ENCODE data around the gene ANKRD12.
A peak's percentile ranks its signal among the peaks of the same experiment; 100 is the strongest.

ANKRD12 gene

DNA sequence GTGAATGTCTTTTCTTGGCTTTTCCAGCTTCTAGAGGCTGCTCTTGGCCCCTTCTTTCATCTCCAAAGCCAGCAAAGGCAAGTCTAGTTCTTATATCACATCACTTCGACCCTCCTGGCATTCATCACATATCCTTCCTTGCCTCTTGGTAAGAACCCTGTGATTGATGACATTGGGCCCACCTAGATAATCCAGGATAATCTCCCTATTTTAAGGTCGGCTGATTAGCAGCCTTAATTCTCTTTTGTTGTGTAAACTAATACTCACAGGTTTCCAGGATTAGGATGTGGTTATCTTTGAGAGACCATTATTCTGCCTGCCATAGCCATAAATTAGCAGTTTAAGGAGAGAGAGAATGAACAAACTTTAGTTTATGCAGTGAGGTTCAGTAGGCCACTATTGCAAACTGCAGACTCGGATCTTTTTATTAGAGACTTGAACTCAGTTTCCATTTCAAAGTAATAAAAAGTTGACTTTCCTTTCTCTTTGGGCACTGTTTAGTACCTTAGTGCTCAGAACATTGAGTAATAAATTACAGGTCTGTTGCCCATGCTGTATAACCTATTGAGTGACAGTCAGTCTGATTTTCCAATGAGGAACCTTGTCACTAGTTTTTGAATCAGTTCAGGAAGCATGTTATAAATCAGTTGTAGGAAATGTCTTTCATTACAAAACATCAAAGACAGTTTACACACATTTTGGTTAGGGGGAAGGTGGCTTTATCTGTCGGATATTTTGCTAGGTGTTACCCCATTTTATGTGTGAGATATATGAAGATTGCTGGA is 29.6 kb upstream of the ANKRD12 start:
- no peak for DNase-seq

DNA sequence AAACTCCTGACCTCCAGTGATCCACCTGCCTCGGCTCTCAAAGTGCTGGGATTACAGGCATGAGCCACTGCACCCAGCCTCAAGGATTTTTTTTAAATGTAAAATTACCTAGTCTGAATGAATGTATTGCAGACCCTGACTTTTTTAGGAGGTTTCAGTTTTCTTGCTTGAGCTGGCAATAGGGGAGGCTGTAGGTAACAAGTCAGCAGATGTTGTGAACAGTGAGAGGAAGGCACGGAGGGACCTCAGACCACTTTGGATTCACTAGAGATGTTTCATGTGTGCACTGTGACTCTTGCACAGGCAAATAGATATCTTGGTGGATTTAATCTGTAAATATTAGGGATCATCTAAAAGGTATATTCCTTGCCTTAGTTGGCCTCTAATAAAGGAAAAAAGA is 27.7 kb upstream of the ANKRD12 start:
- DNase-seq: no peak

DNA sequence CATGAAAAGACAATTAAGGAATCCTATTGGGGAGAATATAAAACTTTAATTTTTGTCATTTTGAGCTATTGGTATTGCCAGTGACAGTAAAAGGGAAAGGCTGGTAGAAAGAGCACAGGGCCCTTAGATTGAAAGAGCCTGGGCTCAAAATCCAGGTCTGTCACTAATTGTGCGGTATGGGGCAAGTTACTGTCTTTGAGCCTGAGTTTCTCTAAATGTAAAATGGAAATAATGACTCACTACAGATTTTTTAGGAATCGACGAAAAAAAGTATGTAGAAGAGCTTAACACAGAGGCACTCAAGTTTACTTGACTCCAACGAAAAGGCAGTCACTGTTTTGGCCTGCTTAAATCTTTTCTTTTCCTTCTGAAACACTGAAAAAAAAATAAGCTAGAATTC is 27.1 kb upstream of the ANKRD12 start:
- DNase-seq: no peak

DNA sequence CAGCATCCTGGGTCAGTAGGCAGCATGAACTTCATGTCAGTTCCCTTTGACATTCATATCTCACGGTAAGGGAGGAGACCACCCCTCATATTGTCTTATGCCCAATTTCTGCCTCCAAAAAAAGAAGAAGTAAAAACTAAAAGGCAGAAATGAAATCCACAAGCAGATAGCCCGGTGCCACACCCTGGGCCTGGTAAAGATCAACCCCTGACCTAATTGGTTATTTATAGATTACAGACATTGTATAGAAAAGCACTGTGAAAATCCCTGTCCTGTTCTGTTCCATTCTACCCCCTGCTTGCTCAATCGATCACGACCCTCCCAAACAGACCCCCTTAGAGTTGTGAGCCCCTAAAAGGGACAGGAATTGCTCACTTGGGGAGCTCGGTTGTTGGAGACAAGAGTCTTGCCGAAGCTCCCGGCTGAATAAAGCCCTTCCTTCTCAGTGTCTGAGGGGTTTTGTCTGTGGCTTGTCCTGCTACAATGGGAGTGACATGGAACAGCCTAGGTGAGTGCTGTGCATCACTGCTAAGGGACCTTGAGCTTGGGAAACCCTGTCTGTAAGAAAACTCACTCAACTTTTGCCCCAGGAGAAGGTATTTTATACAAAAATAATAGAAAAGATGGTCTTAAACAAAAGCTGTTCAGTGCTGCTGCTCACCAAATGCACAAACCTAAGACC is 23.0 kb upstream of the ANKRD12 start:
- DNase-seq: no peak

DNA sequence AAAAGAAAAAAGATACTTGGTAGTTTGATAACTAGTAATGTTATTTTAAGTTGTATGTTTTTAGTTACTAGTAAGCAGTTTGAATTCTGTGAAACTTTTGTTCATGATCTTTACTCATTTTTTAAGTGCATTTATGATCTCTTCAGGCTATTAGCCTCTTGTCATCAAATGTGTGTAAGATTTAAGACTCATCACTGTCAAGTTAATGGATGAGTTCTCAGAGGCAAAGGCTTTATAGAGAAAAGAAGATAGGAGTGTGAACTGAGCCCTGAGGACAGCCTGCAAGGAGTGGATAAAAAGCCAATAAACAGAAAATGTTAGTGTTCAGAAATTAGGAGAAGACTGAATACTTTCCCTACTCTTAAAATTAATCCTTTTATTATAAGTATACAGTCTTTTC is 20.6 kb upstream of the ANKRD12 start:
- DNase-seq: no peak

DNA sequence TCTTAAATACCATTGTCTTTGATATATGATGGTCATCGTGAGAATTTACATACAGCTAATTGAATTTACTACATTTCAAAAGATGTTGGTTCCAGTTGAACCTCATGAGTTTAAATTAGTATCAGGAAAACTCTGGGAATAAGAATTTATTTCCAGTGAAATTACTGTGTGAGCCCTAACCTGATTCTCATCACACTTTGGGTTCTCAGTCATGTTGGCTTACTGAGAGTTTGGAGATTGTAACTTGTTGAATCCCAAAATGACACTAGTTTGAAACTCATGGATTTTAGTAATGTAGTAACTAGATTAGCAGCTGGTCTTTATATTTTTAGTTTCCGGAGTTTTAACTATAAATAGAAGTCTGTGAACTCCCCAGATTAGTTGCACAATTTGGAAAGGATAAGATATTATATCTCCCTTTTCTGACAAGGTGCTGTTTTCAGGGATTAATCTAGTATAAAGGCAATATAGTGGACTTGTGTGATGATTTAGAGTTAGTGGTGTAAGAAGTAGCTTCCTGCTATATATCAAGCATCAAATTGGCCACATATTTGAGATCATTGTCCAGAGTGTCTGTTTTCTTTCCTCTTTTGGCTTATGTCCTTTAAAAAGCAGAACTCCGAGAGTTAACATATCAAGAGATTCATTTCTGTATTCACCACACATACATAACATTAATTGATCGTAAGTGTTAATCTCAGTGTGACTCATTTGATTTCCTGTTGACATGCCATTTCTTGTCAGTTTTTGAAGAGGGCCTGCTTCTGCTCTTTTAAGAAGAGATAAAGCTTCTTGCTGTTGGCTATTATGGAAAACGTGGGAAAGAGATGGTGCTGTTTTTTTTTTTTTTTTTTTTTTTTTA is 18.4 kb upstream of the ANKRD12 start:
- DNase-seq: no peak

DNA sequence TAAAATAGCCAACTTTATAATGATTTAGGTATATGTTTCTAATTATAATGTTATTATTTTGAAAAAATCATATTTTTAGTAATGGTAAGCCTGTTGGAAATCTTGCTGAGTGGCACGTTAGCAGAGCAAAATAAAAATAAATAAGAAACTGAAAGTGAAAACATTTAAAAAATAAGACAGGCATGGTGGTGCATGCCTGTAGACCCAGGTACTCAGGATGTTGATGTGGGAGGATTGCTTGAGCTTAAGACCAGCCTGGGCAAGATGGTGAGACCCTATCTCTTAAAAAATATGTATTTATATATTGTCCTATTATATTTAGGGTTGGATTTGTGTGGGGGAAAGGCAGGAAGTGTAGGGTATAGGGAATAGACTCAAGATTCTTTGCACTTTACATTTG is 15.8 kb upstream of the ANKRD12 start:
- DNase-seq: no peak

DNA sequence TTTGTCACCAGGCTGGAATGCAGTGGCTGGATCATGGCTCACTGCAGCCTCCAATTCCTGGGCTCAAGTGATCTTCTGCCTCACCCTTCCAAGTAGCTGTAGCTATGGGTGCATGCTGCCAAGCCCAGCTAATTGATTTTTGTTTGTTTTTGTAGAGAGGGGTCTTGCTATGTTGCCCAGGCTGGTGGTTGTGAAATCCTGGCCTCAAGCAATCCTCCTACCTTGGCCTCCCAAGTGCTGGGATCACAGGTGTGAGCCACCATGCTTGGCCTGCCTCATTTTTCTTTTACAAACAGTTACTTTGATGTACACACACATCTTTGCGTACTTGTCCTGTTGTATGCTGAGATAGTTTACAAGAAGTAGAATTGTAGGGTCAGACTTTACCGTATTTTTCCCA is 13.1 kb upstream of the ANKRD12 start:
- no peak for DNase-seq

DNA sequence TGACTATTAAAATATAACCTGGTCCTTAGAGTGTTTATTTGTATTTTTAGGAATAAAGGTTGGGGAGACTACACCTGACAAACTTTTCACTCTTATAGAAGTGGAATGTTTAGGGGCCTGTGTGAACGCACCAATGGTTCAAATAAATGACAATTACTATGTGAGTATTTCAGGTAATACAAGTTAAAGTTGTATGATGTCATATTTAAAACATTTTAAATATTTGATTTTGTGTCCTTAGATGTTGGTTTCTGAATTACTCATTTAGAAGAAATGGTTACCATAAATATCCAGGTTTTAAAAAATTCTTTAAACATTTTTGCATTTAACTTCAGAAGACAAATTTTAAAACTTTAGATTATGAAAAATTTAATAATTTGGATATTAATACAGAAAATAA is 11.8 kb upstream of the ANKRD12 start:
- DNase-seq: no peak

DNA sequence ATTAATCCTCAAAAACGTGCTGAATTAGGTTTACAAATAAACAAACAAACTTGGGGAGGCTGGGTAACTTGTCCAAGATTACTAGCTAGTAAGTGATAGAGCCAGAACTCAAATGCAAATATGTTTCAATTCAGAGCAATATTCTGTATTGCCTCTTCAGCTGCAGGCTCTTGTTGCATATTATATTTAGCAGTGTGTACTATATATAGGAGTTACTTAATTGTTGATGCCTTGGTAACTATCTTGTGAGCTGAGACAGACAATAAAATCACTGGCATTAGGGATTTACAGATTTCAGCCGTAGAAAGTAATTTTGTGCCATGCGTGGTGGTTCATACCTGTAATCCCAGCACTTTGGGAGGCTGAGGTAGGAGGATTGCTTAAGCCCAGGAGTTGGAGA is 10.2 kb upstream of the ANKRD12 start:
- no peak for DNase-seq

DNA sequence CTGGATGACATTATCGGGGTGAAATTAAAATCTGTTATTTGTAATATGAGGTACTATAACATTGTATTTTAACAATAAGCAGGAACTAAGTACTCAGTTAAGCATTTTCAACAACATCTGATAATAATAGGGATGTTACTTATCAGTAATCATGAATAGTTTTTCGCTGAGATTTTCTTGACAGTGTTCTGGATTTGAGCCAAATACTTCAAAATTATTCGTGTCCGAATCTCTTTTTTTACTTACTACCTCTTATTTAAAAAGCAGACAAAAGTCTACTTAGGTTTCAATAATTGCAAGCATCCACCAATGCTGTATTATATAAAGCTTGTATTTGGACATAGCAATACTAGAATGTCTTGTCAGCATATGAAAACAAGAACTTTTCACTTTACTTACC is 6.4 kb upstream of the ANKRD12 start:
- no peak for DNase-seq

DNA sequence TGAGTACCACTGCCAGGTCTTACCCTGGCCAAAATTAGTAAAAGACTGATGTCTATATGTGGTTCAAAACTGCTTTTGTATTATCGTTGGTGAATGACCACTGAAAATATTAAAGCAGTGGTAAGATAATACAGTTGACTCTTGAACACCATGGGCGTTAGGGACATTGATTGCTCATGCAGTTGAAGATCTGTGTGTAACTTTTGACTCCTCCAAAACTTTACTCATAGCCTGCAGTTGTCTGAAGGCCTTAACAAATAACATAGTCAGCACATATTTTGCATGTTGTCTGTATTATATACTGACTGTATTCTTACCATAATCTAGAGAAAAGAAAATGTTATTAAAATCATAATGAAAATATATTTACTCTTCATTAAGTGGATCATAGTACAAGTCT is 5.8 kb upstream of the ANKRD12 start:
- DNase-seq: no peak

DNA sequence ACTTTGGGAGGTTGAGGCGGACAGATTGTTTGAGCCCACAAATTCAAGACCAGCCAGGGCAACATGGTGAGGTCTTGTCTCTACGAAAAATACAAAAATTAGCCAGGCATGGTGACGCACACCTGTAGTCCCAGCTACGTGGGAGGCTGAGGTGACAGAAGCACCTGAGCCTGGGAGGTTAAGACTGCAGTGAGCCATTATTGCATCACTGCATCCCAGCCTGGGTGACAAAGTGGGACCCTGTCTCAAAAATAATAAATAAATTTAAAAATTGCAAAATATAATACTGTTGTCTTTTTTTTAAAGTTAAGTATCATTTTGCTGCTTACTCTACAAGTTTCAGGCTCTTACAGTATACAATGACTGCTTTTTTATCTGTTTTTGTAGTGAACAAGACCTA is 4.0 kb upstream of the ANKRD12 start:
- no peak for DNase-seq

DNA sequence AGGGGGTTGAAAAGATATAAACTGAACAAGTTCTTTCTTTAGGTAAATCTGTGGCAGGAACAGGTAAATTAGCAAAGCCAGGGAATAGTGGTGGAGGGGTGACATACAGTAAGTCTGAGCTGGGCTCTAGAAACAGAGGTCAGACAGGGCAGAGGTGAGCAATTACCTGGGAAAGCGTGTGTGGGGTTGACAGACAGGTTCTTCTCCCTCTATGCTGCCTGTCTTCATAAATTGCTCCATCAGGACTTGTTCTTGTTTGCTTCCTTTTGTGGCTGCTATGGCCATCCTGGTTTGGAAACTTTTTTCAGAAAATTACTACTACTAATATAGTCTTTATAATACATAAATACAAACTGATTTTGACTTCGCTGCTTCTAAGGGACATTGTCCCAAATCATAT is 3.4 kb upstream of the ANKRD12 start:
- peak; percentile 67 for DNase-seq

DNA sequence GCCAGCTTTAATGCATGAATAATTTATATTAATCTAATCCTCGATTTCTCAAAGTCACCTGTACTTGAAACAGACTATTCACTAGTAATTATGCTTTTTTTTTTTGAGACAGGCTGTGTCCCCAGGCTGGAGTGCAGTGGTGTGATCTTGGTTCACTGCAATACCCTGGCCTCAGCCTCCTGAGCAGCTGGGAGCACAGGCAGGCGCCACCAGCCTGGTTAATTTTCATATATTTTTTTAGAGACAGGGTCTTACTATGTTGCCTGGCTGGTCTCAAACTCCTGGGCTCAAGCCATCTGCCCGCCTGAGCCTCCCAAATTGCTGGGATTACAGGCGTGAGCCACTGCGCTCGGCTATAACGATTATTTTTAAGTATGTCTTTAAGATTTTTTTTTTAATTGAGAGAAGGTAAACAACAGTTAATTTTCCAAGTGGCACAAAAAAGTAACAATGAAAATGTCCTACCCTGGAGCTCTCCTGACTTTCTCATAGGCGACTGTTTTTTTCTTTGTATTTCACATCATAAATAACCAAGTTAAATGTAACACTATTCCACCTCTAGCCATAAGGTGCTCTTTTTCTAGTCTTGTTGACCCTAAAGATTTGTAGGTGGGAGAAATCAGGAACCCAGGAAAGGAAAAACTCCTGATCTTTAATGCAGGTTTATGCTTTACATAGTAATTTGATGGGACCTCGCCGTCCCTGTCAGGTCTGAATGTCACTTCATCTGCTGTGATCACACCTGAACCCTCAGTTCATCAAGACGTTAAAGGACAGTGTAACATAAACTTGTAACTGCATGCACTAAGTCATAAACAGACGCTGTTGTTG is 1.3 kb upstream of the ANKRD12 start:
- DNase-seq: peak; percentile 50

DNA sequence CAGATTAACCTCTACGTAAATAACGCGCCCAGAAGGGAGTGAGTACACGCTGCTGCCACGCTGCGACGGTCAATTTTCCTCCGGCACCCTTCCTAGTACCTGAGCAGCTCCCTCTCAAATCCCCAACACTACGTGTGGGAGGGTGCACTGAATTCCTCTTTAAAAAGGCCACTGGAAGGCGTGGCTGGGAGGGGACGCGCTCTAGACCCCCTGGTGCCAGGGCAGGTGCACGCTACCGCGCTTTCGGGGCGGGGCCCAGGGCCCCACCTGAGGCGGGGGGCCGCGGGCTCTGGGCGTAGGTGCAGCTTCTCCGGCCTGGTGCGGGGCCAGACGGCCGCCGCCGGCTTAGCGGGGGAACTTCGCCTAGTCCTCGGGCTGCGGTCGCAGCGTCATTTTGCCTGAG is 668 bp upstream of the ANKRD12 start:
- DNase-seq: peak; percentile 94

DNA sequence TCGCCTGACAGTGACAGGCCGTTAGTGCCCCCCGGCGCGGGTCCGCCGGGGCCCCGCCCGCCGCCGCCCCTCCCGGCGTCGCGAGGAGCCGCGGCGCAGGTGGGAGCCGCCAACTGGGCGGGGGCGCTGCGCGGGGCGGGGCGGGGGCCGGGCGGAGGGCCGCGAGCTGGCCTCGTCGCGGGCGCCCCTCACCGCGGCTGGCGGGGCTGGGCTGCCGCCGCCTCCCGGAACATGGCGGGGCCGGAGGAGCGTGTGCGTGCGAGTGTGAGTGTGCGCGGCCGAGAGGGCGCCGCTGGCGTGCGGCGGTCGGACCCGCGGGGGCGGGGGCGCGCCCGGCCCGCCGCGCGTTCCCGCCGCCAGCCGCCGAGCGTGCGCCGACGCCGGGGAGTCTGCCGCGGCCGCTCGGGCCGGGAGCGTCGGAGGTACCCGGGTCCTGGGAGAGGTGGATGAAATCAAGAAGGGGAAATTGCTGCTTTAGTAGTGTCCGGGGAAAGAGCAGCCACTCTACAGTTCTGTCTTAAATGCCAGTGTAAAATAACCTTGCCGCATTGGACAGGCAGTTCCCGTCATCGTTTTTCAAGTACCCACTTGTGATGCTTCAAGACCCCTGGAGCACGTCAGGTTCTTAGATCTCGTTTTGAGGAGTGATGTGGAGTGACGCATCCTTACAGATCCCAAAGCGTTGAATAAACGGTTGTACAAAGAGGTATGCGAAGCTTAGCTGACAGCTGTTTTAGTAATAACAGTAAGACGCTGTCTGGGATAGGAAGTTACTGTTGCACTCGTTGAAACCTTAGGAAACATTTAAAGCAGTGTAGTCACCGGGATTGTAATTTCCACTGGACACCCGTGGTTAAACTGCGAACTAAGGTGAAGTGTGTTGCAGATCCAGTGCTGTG is 836 bp downstream of the ANKRD12 start:
- peak; percentile 97 for DNase-seq

DNA sequence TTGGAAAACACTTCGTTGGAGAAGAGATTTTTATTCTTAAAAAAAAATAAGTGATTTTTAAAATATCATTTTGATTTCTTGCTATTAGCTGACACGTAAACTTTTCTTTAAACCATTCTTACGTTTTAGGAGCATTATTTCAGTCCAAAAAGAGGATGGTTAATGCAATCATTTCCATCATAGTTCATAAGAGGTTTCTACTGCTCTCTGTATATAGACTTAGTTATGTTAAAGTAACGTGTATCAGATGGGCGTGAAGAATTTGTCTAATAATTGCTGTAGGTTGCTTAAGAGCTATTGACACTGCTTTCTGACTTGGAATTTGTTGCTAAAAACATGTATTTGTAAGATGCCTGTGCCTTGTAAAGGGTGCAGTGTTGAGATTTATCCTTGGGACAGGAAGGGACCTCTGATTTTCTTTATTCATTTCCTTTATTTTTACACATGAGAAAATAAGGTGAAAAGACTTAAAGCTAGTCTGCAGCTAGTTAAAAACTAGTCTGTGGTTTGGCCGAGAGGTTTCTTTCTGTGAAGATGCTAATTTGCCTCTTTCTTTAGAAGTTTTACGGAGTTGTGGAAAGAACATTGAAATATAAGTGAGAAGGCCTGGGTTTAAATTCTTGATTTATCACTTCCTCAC is 2.9 kb downstream of the ANKRD12 start:
- no peak for DNase-seq

DNA sequence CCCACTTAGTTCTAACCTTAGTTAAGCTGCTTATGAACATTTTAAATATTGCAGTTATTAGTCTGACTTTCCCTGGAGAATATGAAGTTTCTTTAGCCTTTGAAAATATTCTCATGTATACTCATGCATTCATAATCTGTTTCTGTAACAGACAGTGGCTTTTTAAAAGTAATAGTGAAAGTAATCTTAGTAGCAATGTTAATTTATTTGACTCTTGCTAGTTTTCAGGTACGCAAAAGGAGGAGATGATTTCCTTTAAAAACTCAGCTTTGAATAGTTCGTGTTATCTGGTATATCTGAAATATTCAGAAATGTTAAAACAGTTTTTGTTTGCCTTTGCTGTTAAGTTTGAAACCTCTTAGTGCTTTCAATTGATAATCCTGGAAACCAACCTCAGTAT is 3.8 kb downstream of the ANKRD12 start:
- DNase-seq: no peak

DNA sequence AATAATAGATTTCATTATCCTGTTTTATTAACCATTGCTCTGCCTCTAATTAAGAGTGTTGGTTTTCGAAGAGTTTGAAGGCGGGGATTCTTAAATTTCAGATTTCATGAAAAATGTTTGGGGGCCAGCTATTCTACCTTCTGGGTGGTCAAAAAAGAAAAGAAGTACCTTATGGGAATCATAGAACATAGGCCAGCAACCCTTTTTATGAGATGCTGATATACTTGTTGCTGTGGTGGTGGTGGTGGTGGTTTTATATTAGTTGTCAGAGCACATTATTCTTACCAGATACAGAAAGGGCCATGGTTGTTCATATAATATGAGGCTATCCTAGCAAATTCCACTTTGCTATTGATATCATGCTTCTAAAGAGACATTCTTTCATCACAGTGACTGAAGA is 4.4 kb downstream of the ANKRD12 start:
- no peak for DNase-seq

DNA sequence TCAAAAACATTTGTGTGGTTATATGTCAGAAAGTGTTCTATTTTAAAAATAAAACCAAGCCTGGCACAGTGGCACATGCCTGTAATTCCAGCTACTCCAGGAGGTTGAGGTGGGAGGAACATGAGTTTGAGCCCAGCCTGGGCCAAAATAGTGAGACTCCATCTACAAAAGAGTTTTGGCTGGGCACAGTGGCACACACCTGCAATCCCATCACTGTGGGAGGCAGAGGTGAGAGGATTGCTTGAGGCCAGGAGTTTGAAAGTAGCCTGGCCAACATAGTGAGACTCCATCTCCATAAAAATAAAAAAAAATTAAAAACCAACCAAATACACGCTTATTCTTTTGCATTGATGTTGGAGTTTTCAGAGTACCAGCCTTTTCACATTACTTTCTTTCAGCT is 9.6 kb downstream of the ANKRD12 start:
- no peak for DNase-seq

Data from DMS53 (cell line).